ENCODE results near the gene FNDC3B. TPM values are rescaled to one million over a fixed set of nuclear protein-coding genes. Genes with fewer than 3 reads are reported as not detected.

Gene FNDC3B
- total and polyA plus RNA-seq, 2 donors from 2014 or later = 11.8 to 185 TPM

GRCh38 chr3:172221547-172221946 lies 182.2 kb downstream of the FNDC3B start:
- TF ChIP-seq, protein P1, sequence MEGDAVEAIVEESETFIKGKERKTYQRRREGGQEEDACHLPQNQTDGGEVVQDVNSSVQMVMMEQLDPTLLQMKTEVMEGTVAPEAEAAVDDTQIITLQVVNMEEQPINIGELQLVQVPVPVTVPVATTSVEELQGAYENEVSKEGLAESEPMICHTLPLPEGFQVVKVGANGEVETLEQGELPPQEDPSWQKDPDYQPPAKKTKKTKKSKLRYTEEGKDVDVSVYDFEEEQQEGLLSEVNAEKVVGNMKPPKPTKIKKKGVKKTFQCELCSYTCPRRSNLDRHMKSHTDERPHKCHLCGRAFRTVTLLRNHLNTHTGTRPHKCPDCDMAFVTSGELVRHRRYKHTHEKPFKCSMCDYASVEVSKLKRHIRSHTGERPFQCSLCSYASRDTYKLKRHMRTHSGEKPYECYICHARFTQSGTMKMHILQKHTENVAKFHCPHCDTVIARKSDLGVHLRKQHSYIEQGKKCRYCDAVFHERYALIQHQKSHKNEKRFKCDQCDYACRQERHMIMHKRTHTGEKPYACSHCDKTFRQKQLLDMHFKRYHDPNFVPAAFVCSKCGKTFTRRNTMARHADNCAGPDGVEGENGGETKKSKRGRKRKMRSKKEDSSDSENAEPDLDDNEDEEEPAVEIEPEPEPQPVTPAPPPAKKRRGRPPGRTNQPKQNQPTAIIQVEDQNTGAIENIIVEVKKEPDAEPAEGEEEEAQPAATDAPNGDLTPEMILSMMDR (IDR thresholded peaks at IDR 0.05; ENCODE audit: borderline replicate concordance, extremely low read depth, insufficient read depth) = no peak
- no peaks in the 10 kb centered on the region for H3K36me3 ChIP-seq (ENCODE audit: control insufficient read depth in 2 of 3, insufficient read depth in 3 of 3, low read length in 3 of 3)
- no peaks in the 10 kb centered on the region for H3K9me3 ChIP-seq (ENCODE audit: control insufficient read depth in 2 of 3, insufficient read depth in 1 of 3, low read length in 3 of 3)
- no peak overlapping the region for H3K4me3 ChIP-seq (ENCODE audit: low read length in 3 of 3)
- DNase-seq (no peak), FAIRE-seq (no peak)
- H3K27me3 ChIP-seq (ENCODE audit: control insufficient read depth, insufficient read depth, low read length) = no peaks in the 10 kb centered on the region
- H3K4me1 ChIP-seq (ENCODE audit: control insufficient read depth in 2 of 3, insufficient read depth in 2 of 3, low read depth in 1 of 3, low read length in 3 of 3) = peaks cover 0 to 17% (median 15%) of the 10 kb centered on the region in 3 donors
- H3K9ac ChIP-seq (ENCODE audit: low read length in 3 of 3) = no peak overlapping the region
- H3K27ac ChIP-seq (ENCODE audit: low read depth in 2 of 2, low read length in 2 of 2) = no peak overlapping the region
- intact Hi-C loops (cut with DNase I) = no loop called here

GRCh38 chr3:172222478-172223071 lies 183.2 kb downstream of the FNDC3B start:
- Histone ChIP-seq H3K36me3 (ENCODE audit: control insufficient read depth in 2 of 3, insufficient read depth in 3 of 3, low read length in 3 of 3) (no peaks in the 10 kb centered on the region), H3K4me3 (ENCODE audit: low read length in 3 of 3) (no peak overlapping the region), H3K27ac (ENCODE audit: low read depth in 2 of 2, low read length in 2 of 2) (no peak overlapping the region), H3K9ac (ENCODE audit: low read length in 3 of 3) (no peak overlapping the region), H3K9me3 (ENCODE audit: control insufficient read depth in 2 of 3, insufficient read depth in 1 of 3, low read length in 3 of 3) (no peaks in the 10 kb centered on the region), H3K4me1 (ENCODE audit: control insufficient read depth in 2 of 3, insufficient read depth in 2 of 3, low read depth in 1 of 3, low read length in 3 of 3) (peaks cover 0 to 17% (median 7%) of the 10 kb centered on the region in 3 donors), H3K27me3 (ENCODE audit: control insufficient read depth, insufficient read depth, low read length) (no peaks in the 10 kb centered on the region)
- TF ChIP-seq, protein P1 (IDR thresholded peaks at IDR 0.05; ENCODE audit: borderline replicate concordance, extremely low read depth, insufficient read depth) = no peak
- FAIRE-seq = no peak
- DNase-seq = peak in 2 of 5 donors; percentile 41 to 43
- intact Hi-C loops (cut with DNase I) = no loop called here

DNA sequence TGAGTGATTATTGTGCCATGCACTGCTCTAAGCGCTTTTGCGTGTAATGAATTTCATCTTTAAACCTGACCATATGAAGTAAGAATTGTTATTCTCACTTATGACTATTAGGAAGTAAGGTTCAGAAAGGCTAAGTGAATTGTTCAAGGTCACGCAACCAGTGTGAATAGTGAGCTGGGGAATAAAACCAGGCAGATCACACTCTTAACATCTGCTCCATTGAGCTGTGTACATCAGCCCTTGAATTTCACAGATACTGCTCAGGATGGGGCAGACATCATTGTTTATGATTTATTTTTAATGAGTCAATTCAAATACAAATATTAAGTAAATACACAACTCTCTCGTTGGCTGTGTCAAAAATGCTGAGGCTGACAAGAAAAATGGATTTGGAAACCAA lies 184.5 kb downstream of the FNDC3B start:
- H3K4me3 ChIP-seq (ENCODE audit: low read length in 3 of 3) = no peak overlapping the region
- DNase-seq = no peak
- TF ChIP-seq, protein P1 (IDR thresholded peaks at IDR 0.05; ENCODE audit: borderline replicate concordance, extremely low read depth, insufficient read depth) = no peak
- FAIRE-seq = no peak
- no peaks in the 10 kb centered on the region for H3K27me3 ChIP-seq (ENCODE audit: control insufficient read depth, insufficient read depth, low read length)
- H3K36me3 ChIP-seq (ENCODE audit: control insufficient read depth in 2 of 3, insufficient read depth in 3 of 3, low read length in 3 of 3) = no peaks in the 10 kb centered on the region
- intact Hi-C loops (cut with DNase I) = no loop called here
- H3K4me1 ChIP-seq (ENCODE audit: control insufficient read depth in 2 of 3, insufficient read depth in 2 of 3, low read depth in 1 of 3, low read length in 3 of 3) = peaks cover 0 to 12% (median 2%) of the 10 kb centered on the region in 3 donors
- no peaks in the 10 kb centered on the region for H3K9me3 ChIP-seq (ENCODE audit: control insufficient read depth in 2 of 3, insufficient read depth in 1 of 3, low read length in 3 of 3)
- no peak overlapping the region for H3K27ac ChIP-seq (ENCODE audit: low read depth in 2 of 2, low read length in 2 of 2)
- no peak overlapping the region for H3K9ac ChIP-seq (ENCODE audit: low read length in 3 of 3)
